GM12878 (cell line): ENCODE measurements around the gene ARFIP1. TPM values are rescaled to one million over a fixed set of nuclear protein-coding genes. Genes with fewer than 3 reads are reported as not detected.
"Not testable (repeated sequence)": the region's sequence is repeated elsewhere in the genome, so short reads cannot be mapped to it uniquely, and the experiment has no call there.

Experiments used
- ATAC-seq: fragments of 200-7000 bp; cut with Tn5 transposase; 3 replicates; pipeline ENCODE4 v1.9.1; 2020; ENCODE audit warnings: mild to moderate bottlenecking, moderate library complexity
- BruUV-seq: library from RNA; stranded (reverse); fragments of 400-500 nt; replicated peaks from 2 replicates; lab custom pipeline; 2021; lab: Mats Ljungman, UMichigan
- CTCF ChIA-PET: fragments of 300-600 bp; sonication (Branson Sonifier 250); formaldehyde crosslinking; extraction: SDS; loops from one replicate; lab custom pipeline; 2021; ENCODE audit warnings: inconsistent platforms; lab: Yijun Ruan, JAX
- POLR2A ChIA-PET: fragments of 350-600 bp; formaldehyde crosslinking; extraction: SDS; loops from one replicate; lab custom pipeline; 2021; ENCODE audit warnings: inconsistent platforms; lab: Charles Lee
- RAD21 ChIA-PET: fragments of 300-600 bp; sonication (Branson Sonifier 250); formaldehyde crosslinking; loops from one replicate; lab custom pipeline; 2023; ENCODE audit warnings: antibody characterized with exemption; ENCODE audit not compliant: unreplicated experiment; lab: Charles Lee
- SMC1A ChIA-PET: fragments of 300-600 bp; sonication (Branson Sonifier 250); formaldehyde crosslinking; loops from one replicate; lab custom pipeline; 2023; ENCODE audit not compliant: unreplicated experiment, uncharacterized antibody; lab: Charles Lee
- DNase-seq: peaks from one replicate; pipeline ENCODE4 v3.0.0-alpha.2; 2011; ENCODE audit warnings: low read depth, low spot score
- FAIRE-seq: peaks from 3 replicates; lab custom pipeline; 2011; peaks lifted over from hg19 to GRCh38; lab: Jason Lieb, UNC
- H2AFZ ChIP-seq: 2 replicates; pipeline ENCODE4 v1.6.0; 2011; ENCODE audit warnings: low read depth, low read length, control low read depth; ENCODE audit not compliant: control insufficient read depth
- H3K27ac ChIP-seq: 2 replicates; pipeline ENCODE4 v1.5.1; 2011; ENCODE audit warnings: control low read depth; ENCODE audit not compliant: control insufficient read depth, insufficient read depth
- H3K27me3 ChIP-seq, 2 experiments: replicated peaks in 1 of 2; 2 replicates each; pipeline versions ENCODE4 v1.6.0 to v1.6.1; 2011; ENCODE audit warnings: low read length in 1 of 2; ENCODE audit not compliant: control insufficient read depth in 2 of 2, insufficient read depth in 2 of 2
- H3K36me3 ChIP-seq, 2 experiments: 2 replicates each; pipeline ENCODE4 v1.5.1; 2011; ENCODE audit warnings: low read length in 1 of 2; ENCODE audit not compliant: control insufficient read depth in 2 of 2, insufficient read depth in 2 of 2
- H3K4me1 ChIP-seq: 2 replicates; pipeline ENCODE4 v1.6.1; 2011; ENCODE audit warnings: mild to moderate bottlenecking, low read length, moderate library complexity, mixed read lengths; ENCODE audit not compliant: control insufficient read depth, insufficient read depth
- H3K4me2 ChIP-seq: 2 replicates; pipeline ENCODE4 v1.6.0; 2011; ENCODE audit warnings: control low read depth; ENCODE audit not compliant: control insufficient read depth, insufficient read depth
- H3K4me3 ChIP-seq: fragments of 200-600 bp; sonication (generic); 2 replicates; pipeline ENCODE4 v1.5.1; 2016
- H3K79me2 ChIP-seq: 2 replicates; pipeline ENCODE4 v1.6.0; 2011; ENCODE audit warnings: low read length; ENCODE audit not compliant: control insufficient read depth, insufficient read depth
- H3K9ac ChIP-seq: 2 replicates; pipeline ENCODE4 v1.8.0; 2011; ENCODE audit warnings: low read length, control low read depth, mixed read lengths; ENCODE audit not compliant: control insufficient read depth, insufficient read depth
- H3K9me3 ChIP-seq: replicated peaks from 3 replicates; pipeline ENCODE4 v1.5.1; 2011; ENCODE audit warnings: mild to moderate bottlenecking, low read length; ENCODE audit not compliant: control insufficient read depth, insufficient read depth
- H4K20me1 ChIP-seq: 2 replicates; pipeline ENCODE4 v1.6.0; 2011; ENCODE audit not compliant: control insufficient read depth, insufficient read depth
- CHD2 ChIP-seq: IDR thresholded peaks from 2 replicates; pipeline ENCODE4 v1.6.1; 2011; ENCODE audit warnings: low read depth, low read length, improper control_type of control experiment, borderline replicate concordance
- CREM ChIP-seq: IDR thresholded peaks from 2 replicates; pipeline ENCODE4 v1.6.1; 2014; ENCODE audit warnings: antibody characterized with exemption, low read depth
- DPF2 ChIP-seq: fragments of 450-650 bp; IDR thresholded peaks from 2 replicates; pipeline ENCODE4 v1.6.1; 2017; ENCODE audit warnings: mild to moderate bottlenecking
- IKZF1 ChIP-seq: fragments of 450-650 bp; conservative IDR thresholded peaks from 2 replicates; pipeline ENCODE4 v1.6.1; 2017; ENCODE audit warnings: antibody characterized with exemption, mild to moderate bottlenecking
- NBN ChIP-seq: fragments of 450-650 bp; IDR thresholded peaks from 2 replicates; pipeline ENCODE4 v1.6.1; 2016
- NFIC ChIP-seq: IDR thresholded peaks from 2 replicates; pipeline ENCODE4 v1.6.1; 2012; ENCODE audit warnings: low read depth, mild to moderate bottlenecking, inconsistent platforms, low read length, moderate library complexity
- NR2F1 ChIP-seq: fragments of 450-650 bp; conservative IDR thresholded peaks from 2 replicates; pipeline ENCODE4 v1.6.1; 2017; ENCODE audit warnings: mild to moderate bottlenecking
- POLR2A ChIP-seq: IDR thresholded peaks from 2 replicates; pipeline ENCODE4 v1.6.1; 2011; ENCODE audit warnings: low read depth, mild to moderate bottlenecking, low read length
- RCOR1 ChIP-seq: conservative IDR thresholded peaks from 2 replicates; pipeline ENCODE4 v1.6.1; 2012; ENCODE audit warnings: low read depth, low read length, improper control_type of control experiment
- RFX5 ChIP-seq: IDR thresholded peaks from 2 replicates; pipeline ENCODE4 v1.6.1; 2011; ENCODE audit warnings: low read depth, low read length, improper control_type of control experiment
- SMARCA5 ChIP-seq: fragments of 450-650 bp; IDR thresholded peaks from 2 replicates; pipeline ENCODE4 v1.6.1; 2017; ENCODE audit warnings: mild to moderate bottlenecking
- TAF1 ChIP-seq: IDR thresholded peaks from 2 replicates; pipeline ENCODE4 v1.6.1; 2011; ENCODE audit warnings: mild to moderate bottlenecking, low read depth, low read length, borderline replicate concordance
- ZNF207 ChIP-seq: fragments of 450-650 bp; IDR thresholded peaks from 2 replicates; pipeline ENCODE4 v1.6.1; 2014; ENCODE audit warnings: antibody characterized with exemption, mild to moderate bottlenecking, borderline replicate concordance
- ZZZ3 ChIP-seq: IDR thresholded peaks from 2 replicates; pipeline ENCODE4 v1.6.1; 2011; ENCODE audit warnings: low read depth; ENCODE audit not compliant: control insufficient read depth, insufficient read length
- WGBS: methylation state at CpG from one replicate; pipeline ENCODE4 v1.1.6; 2016; ENCODE audit warnings: low lambda C conversion rate; ENCODE audit not compliant: insufficient replicate concordance, insufficient coverage; ENCODE audit errors: missing lambda C conversion rate; 5-methylcytosine and 5-hydroxymethylcytosine counted together
- in situ Hi-C: fragments of 300-500 bp; cut with MboI; formaldehyde crosslinking; loops from 9 replicates; pipeline ENCODE4 v1.14.3; 2018; ENCODE audit warnings: mixed read lengths
- intact Hi-C: fragments of 100-400 bp; cut with micrococcal nuclease; formaldehyde crosslinking; loops from one replicate; pipeline ENCODE4 v1.14.2; 2022; ENCODE audit not compliant: unreplicated experiment
- polyA plus RNA-seq, 11 experiments: library from polyadenylated mRNA; depleted of rRNA in 4 of 11; unstranded in 6 of 11; stranded (reverse) in 5 of 11; fragments of >200 nt; fragmentation: Nextera tagmentation in 4 of 11; fragmentation: Illumina TruSeq in 1 of 11; extraction: Ambion mirVana in 4 of 11; extraction: Trizol in 1 of 11; gene quantifications; 1 replicate in 1 of 11; 2 replicates in 10 of 11; pipeline versions ENCODE4 v1.2.1 to v1.2.3, GENCODE V29; 2011 to 2016; ENCODE audit warnings: inconsistent platforms in 2 of 11, missing spikeins in 2 of 11, low read depth in 1 of 11
- total RNA-seq, 4 experiments: library from RNA; depleted of rRNA in 3 of 4; stranded (reverse); fragments of >200 nt in 3 of 4; fragmentation: Illumina TruSeq in 1 of 4; extraction: Trizol in 1 of 4; gene quantifications; 2 replicates each; pipeline versions ENCODE4 v1.2.1 to v1.2.3, GENCODE V29; 2013 to 2021
- TF ChIP-seq, protein P1 (sequence below): fragments of 450-650 bp; IDR thresholded peaks from 2 replicates; pipeline ENCODE4 v1.6.1; 2016; ENCODE audit warnings: mild to moderate bottlenecking
- TF ChIP-seq, protein P2 (sequence below): fragments of 450-650 bp; IDR thresholded peaks from 2 replicates; pipeline ENCODE4 v1.6.1; 2017; ENCODE audit warnings: mild to moderate bottlenecking

Gene ARFIP1
- total and polyA plus RNA-seq, 10 of the 15 experiments (the other 5 are each of a cell fraction or from before 2014, with no cell fraction given): 9.5 to 21.7 (median 15.4) TPM

DNA sequence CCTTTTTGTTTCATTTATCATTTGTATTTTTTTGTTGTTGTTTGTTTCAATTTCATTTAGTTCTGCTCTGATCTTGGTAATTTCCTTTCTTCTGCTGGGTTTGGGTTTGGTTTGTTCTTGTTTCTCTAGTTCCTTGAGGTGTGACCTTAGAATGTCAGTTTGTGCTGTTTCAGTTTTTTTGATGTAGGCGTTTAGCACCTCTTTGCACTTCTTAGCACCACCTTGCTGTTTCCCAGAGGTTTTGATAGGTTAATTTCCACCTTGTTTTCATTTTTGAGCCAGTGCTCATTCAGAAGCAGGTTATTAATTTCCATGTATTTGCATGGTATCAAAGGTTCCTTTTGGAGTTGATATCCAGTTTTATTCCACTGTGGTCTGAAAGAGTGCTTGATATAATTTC is 60.0 kb downstream of the ARFIP1 start:
- H3K9me3 ChIP-seq, H3K36me3 ChIP-seq, H2AFZ ChIP-seq, FAIRE-seq, H3K4me2 ChIP-seq, H3K4me3 ChIP-seq, H3K27me3 ChIP-seq, H3K9ac ChIP-seq, in situ Hi-C loops, CTCF ChIA-PET, BruUV-seq, H4K20me1 ChIP-seq, H3K27ac ChIP-seq, H3K79me2 ChIP-seq, SMC1A ChIA-PET, POLR2A ChIA-PET, RAD21 ChIA-PET, H3K4me1 ChIP-seq: not testable (repeated sequence)
- intact Hi-C loops: loop anchor here (10.0 kb wide), 1 partner anchor 475 kb away; no protein-coding TSS in a partner anchor
- DNase-seq (peak; percentile 8), ATAC-seq (peak; percentile 61)
- TF ChIP-seq, protein P1, sequence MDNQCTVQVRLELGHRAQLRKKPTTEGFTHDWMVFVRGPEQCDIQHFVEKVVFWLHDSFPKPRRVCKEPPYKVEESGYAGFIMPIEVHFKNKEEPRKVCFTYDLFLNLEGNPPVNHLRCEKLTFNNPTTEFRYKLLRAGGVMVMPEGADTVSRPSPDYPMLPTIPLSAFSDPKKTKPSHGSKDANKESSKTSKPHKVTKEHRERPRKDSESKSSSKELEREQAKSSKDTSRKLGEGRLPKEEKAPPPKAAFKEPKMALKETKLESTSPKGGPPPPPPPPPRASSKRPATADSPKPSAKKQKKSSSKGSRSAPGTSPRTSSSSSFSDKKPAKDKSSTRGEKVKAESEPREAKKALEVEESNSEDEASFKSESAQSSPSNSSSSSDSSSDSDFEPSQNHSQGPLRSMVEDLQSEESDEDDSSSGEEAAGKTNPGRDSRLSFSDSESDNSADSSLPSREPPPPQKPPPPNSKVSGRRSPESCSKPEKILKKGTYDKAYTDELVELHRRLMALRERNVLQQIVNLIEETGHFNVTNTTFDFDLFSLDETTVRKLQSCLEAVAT: 0 out of 2 replicates have a peak, but pooled peaks have one; percentile 34
- peak; percentile 54; the same call in 1 of the 2 replicates for TF ChIP-seq NBN
- TF ChIP-seq NR2F1: 0 out of 2 replicates have a peak, but pooled peaks have one; percentile 7
- WGBS: 6% methylated on average over 1 of the region's 1 CpG

DNA sequence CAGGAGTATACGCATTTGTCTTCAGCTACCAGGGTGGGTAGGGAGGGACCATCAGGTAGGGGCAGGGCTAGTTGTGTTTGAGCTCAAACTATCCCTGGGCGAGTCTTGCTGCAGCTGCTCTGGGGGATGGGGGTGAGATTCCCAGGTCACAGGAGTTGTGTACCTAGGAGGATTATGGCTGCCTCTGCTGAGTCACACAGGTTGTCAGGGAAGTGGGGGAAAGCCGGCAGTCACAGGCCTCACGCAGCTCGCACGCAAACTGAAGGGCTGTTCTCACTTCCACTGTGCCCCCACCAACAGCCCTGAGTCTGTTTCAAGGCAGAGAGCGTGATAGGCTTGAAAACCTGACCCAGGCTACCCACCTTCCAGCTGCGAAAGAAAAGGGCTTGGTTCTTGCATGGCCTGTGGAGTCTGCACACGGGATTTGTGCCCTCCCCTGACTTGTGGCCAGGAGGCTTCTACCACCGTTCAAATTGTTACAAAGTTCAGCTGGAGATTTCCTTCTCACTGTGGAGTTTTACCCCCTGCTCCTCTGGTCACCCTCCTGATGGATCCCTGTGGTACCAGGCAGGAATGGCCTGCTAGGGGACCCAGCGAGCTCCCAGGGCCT is 63.8 kb downstream of the ARFIP1 start:
- no TSS peak for BruUV-seq

More for the DNA sequence above, 63.8 kb downstream of the ARFIP1 start:
- Histone ChIP-seq H3K27me3 (no peaks in the 10 kb centered on the region), H3K9me3 (peaks cover 2% of the 10 kb centered on the region; the same call in 1 of the 3 replicates), H3K9ac (no peak overlapping the region), H4K20me1 (no peaks in the 10 kb centered on the region), H3K79me2 (no peaks in the 10 kb centered on the region), H3K4me2 (no peak overlapping the region), H3K4me1 (no peaks in the 10 kb centered on the region), H3K27ac (no peak overlapping the region), H3K4me3 (no peak overlapping the region), H3K36me3 (no peaks in the 10 kb centered on the region), H2AFZ (no peak overlapping the region)
- FAIRE-seq: no peak
- ChIA-PET POLR2A (no interaction called here), CTCF (interaction anchor here (0.8 to 1.6 kb wide), 3 partner anchors 34 to 284 kb away, joined by 5 to 11 read pairs (median 6); no protein-coding TSS in a partner anchor), RAD21 (interaction anchor here (1.5 to 1.6 kb wide), 2 partner anchors 65 to 240 kb away, joined by 4 read pairs; no protein-coding TSS in a partner anchor), SMC1A (interaction anchor here (1.4 to 1.6 kb wide), 2 partner anchors 24 to 284 kb away, joined by 4 read pairs; no protein-coding TSS in a partner anchor)
- TF ChIP-seq ZZZ3 (no peak), IKZF1 (no peak), SMARCA5 (no peak), RCOR1 (no peak), DPF2 (no peak), RFX5 (no peak), TAF1 (no peak), POLR2A (no peak), ZNF207 (no peak), NFIC (no peak), CHD2 (no peak), CREM (no peak)
- TF ChIP-seq, protein P2, sequence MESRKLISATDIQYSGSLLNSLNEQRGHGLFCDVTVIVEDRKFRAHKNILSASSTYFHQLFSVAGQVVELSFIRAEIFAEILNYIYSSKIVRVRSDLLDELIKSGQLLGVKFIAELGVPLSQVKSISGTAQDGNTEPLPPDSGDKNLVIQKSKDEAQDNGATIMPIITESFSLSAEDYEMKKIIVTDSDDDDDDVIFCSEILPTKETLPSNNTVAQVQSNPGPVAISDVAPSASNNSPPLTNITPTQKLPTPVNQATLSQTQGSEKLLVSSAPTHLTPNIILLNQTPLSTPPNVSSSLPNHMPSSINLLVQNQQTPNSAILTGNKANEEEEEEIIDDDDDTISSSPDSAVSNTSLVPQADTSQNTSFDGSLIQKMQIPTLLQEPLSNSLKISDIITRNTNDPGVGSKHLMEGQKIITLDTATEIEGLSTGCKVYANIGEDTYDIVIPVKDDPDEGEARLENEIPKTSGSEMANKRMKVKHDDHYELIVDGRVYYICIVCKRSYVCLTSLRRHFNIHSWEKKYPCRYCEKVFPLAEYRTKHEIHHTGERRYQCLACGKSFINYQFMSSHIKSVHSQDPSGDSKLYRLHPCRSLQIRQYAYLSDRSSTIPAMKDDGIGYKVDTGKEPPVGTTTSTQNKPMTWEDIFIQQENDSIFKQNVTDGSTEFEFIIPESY: no peak
- WGBS: 86% methylated on average over 11 of the region's 11 CpGs
- intact Hi-C loops: loop anchor here (10.0 kb wide), 1 partner anchor 471 kb away; no protein-coding TSS in a partner anchor
- in situ Hi-C loops: no loop called here
- no peak for ATAC-seq
- no peak for DNase-seq
